H9 (cell line): ENCODE measurements around the gene LRP5. TPM values are rescaled to one million over a fixed set of nuclear protein-coding genes. Genes with fewer than 3 reads are reported as not detected.

Source experiments
- DNase-seq: peaks from one replicate; pipeline ENCODE4 v3.0.0-alpha.2; 2017
- H2AFZ ChIP-seq: one replicate; pipeline ENCODE4 v1.6.1; 2013; ENCODE audit warnings: mild to moderate bottlenecking, low read length, control low read depth, moderate library complexity
- H2AK5ac ChIP-seq: 2 replicates; pipeline ENCODE4 v1.6.1; 2013; ENCODE audit warnings: low read length, control low read depth, mixed read lengths; ENCODE audit not compliant: insufficient read length
- H2BK120ac ChIP-seq: one replicate; pipeline ENCODE4 v1.6.1; 2013; ENCODE audit warnings: low read depth, mild to moderate bottlenecking, low read length, control low read depth, inconsistent platforms; ENCODE audit not compliant: poor library complexity, severe bottlenecking
- H2BK12ac ChIP-seq: 2 replicates; pipeline ENCODE4 v1.6.1; 2013; ENCODE audit warnings: low read length, control low read depth, mixed read lengths, low read depth; ENCODE audit not compliant: insufficient read length
- H2BK15ac ChIP-seq: 2 replicates; pipeline ENCODE4 v1.6.1; 2013; ENCODE audit warnings: low read depth, low read length, control low read depth
- H2BK20ac ChIP-seq: one replicate; pipeline ENCODE4 v1.6.1; 2013; ENCODE audit warnings: low read depth, mild to moderate bottlenecking, low read length, control low read depth, inconsistent platforms; ENCODE audit not compliant: poor library complexity, severe bottlenecking
- H2BK5ac ChIP-seq: 2 replicates; pipeline ENCODE4 v1.6.1; 2013; ENCODE audit warnings: low read length, control low read depth, mixed read lengths; ENCODE audit not compliant: insufficient read length
- H3K14ac ChIP-seq: 2 replicates; pipeline ENCODE4 v1.6.1; 2013; ENCODE audit warnings: low read length, control low read depth; ENCODE audit not compliant: insufficient read depth
- H3K18ac ChIP-seq: 2 replicates; pipeline ENCODE4 v1.6.1; 2013; ENCODE audit warnings: low read depth, mild to moderate bottlenecking, mixed read lengths, low read length, control low read depth; ENCODE audit not compliant: insufficient read length
- H3K23ac ChIP-seq: 2 replicates; pipeline ENCODE4 v1.6.1; 2013; ENCODE audit warnings: low read length, control low read depth, mixed read lengths, low read depth; ENCODE audit not compliant: insufficient read length
- H3K23me2 ChIP-seq: 2 replicates; pipeline ENCODE4 v1.6.1; 2013; ENCODE audit warnings: low read depth, mild to moderate bottlenecking, mixed read lengths, low read length, control low read depth; ENCODE audit not compliant: insufficient read length, poor library complexity, severe bottlenecking
- H3K27ac ChIP-seq: 2 replicates; pipeline ENCODE4 v1.5.1; 2013; ENCODE audit warnings: low read length, control low read depth, mixed read lengths, low read depth; ENCODE audit not compliant: insufficient read length
- H3K27me3 ChIP-seq: 2 replicates; pipeline ENCODE4 v1.6.1; 2013; ENCODE audit warnings: low read length, control low read depth, inconsistent platforms; ENCODE audit not compliant: insufficient read depth
- H3K4ac ChIP-seq: 2 replicates; pipeline ENCODE4 v1.6.1; 2013; ENCODE audit warnings: low read depth, mild to moderate bottlenecking, control low read depth, inconsistent platforms, low read length, moderate library complexity
- H3K4me1 ChIP-seq: 2 replicates; pipeline ENCODE4 v1.6.1; 2013; ENCODE audit warnings: low read length, control low read depth, inconsistent platforms; ENCODE audit not compliant: insufficient read depth
- H3K4me2 ChIP-seq: 2 replicates; pipeline ENCODE4 v1.6.1; 2013; ENCODE audit warnings: low read length, control low read depth, mixed read lengths; ENCODE audit not compliant: insufficient read length, insufficient read depth
- H3K56ac ChIP-seq: 2 replicates; pipeline ENCODE4 v1.6.1; 2013; ENCODE audit warnings: low read depth, mild to moderate bottlenecking, mixed read lengths, low read length, control low read depth; ENCODE audit not compliant: insufficient read length
- H3K79me1 ChIP-seq: 2 replicates; pipeline ENCODE4 v1.6.1; 2013; ENCODE audit warnings: low read depth, mild to moderate bottlenecking, moderate library complexity, low read length, control low read depth, inconsistent platforms; ENCODE audit not compliant: insufficient read depth, poor library complexity, severe bottlenecking
- H3K79me2 ChIP-seq: 2 replicates; pipeline ENCODE4 v1.6.1; 2013; ENCODE audit warnings: low read length, control low read depth, inconsistent platforms; ENCODE audit not compliant: insufficient read depth
- H3K9ac ChIP-seq: 2 replicates; pipeline ENCODE4 v1.6.1; 2013; ENCODE audit warnings: low read length, control low read depth, mixed read lengths; ENCODE audit not compliant: insufficient read length; ENCODE audit errors: extremely low read depth
- H3K9me3 ChIP-seq: one replicate; pipeline ENCODE4 v1.6.1; 2013; ENCODE audit warnings: low read depth, low read length, inconsistent platforms; ENCODE audit not compliant: control insufficient read depth
- H3T11ph ChIP-seq: one replicate; pipeline ENCODE4 v1.6.1; 2013; ENCODE audit warnings: mild to moderate bottlenecking, low read length, control low read depth, inconsistent platforms
- H4K20me1 ChIP-seq: one replicate; pipeline ENCODE4 v1.6.1; 2013; ENCODE audit not compliant: control insufficient read depth, insufficient read length, insufficient read depth
- H4K5ac ChIP-seq: 2 replicates; pipeline ENCODE4 v1.6.1; 2013; ENCODE audit warnings: low read depth, mild to moderate bottlenecking, mixed read lengths, low read length, control low read depth; ENCODE audit not compliant: insufficient read length
- H4K8ac ChIP-seq: replicated peaks from 2 replicates; pipeline ENCODE4 v1.6.1; 2013; ENCODE audit warnings: low read length, control low read depth, mixed read lengths, low read depth; ENCODE audit not compliant: insufficient read length
- H4K91ac ChIP-seq: 2 replicates; pipeline ENCODE4 v1.6.1; 2013; ENCODE audit warnings: low read depth, mild to moderate bottlenecking, moderate library complexity, mixed read lengths, low read length, control low read depth; ENCODE audit not compliant: insufficient read length
- H3K27ac Mint-ChIP-seq, 3 experiments: 2 replicates in 2 of 3; 3 replicates in 1 of 3; pipeline ENCODE4 v1.8.0; 2020 to 2021; ENCODE audit warnings: mixed read lengths in 3 of 3, mild to moderate bottlenecking in 1 of 3, moderate library complexity in 1 of 3
- H3K27me3 Mint-ChIP-seq: 2 replicates; pipeline ENCODE4 v1.8.0; 2021; ENCODE audit warnings: low read depth, mild to moderate bottlenecking, moderate library complexity, mixed read lengths
- H3K36me3 Mint-ChIP-seq, 3 experiments: 2 replicates in 2 of 3; 3 replicates in 1 of 3; pipeline ENCODE4 v1.8.0; 2020 to 2021; ENCODE audit warnings: low read depth in 3 of 3, mixed read lengths in 3 of 3; ENCODE audit not compliant: insufficient read depth in 1 of 3
- H3K4me1 Mint-ChIP-seq, 2 experiments: 2 replicates each; pipeline ENCODE4 v1.8.0; 2020; ENCODE audit warnings: mixed read lengths in 2 of 2
- H3K4me3 Mint-ChIP-seq, 2 experiments: 2 replicates in 1 of 2; 3 replicates in 1 of 2; pipeline ENCODE4 v1.8.0; 2020 to 2021; ENCODE audit warnings: mild to moderate bottlenecking in 2 of 2, mixed read lengths in 2 of 2, moderate library complexity in 1 of 2
- H3K9me3 Mint-ChIP-seq, 2 experiments: 2 replicates in 1 of 2; 3 replicates in 1 of 2; pipeline ENCODE4 v1.8.0; 2020; ENCODE audit warnings: mild to moderate bottlenecking in 2 of 2, mixed read lengths in 2 of 2, moderate library complexity in 1 of 2
- CTCF ChIP-seq: fragments of 200-600 bp; sonication (generic); conservative IDR thresholded peaks from 3 replicates; pipeline ENCODE4 v1.8.0; 2021; ENCODE audit warnings: antibody characterized with exemption, mild to moderate bottlenecking
- WGBS: extraction: QIAGEN DNeasy Blood & Tissue Kit; methylation state at CpG from one replicate; pipeline ENCODE4 v1.1.7; 2013; ENCODE audit warnings: missing lambda C conversion rate, low lambda C conversion rate, mixed read lengths; ENCODE audit not compliant: insufficient read length; ENCODE audit errors: extremely low coverage; 5-methylcytosine and 5-hydroxymethylcytosine counted together
- total RNA-seq: library from RNA; stranded (reverse); gene quantifications from 2 replicates; pipeline ENCODE4 v1.2.1, GENCODE V29; 2021

LRP5 gene
- total RNA-seq, 1 experiment from 2014 or later = 38.4 TPM

GRCh38 chr11:68266936-68267880, 45.2 kb upstream of the LRP5 start:
- H3K9me3 Mint-ChIP-seq = no peaks in the 10 kb centered on the region; a peak in 1 of 5 replicates
- no CpG with 5 or more reads among the region's 12 CpGs for WGBS
- H4K20me1 ChIP-seq = no peaks in the 10 kb centered on the region

More at GRCh38 chr11:68266936-68267880, 45.2 kb upstream of the LRP5 start:
- no peak overlapping the region for H2BK15ac ChIP-seq
- no peaks in the 10 kb centered on the region for H3K27me3 ChIP-seq
- H3T11ph ChIP-seq = no peak overlapping the region
- Mint-ChIP-seq H3K27me3 (no peaks in the 10 kb centered on the region), H3K4me3 (no peak overlapping the region), H3K4me1 (peaks cover 11 to 12% of the 10 kb centered on the region in 2 experiments), H3K27ac (no peak overlapping the region; a peak in 1 of 7 replicates), H3K36me3 (peaks cover 37 to 56% (median 56%) of the 10 kb centered on the region in 3 experiments)
- peaks cover 2% of the 10 kb centered on the region; the same call in 1 of the 2 replicates for H3K79me2 ChIP-seq
- H3K4me1 ChIP-seq = no peaks in the 10 kb centered on the region; the same call in 1 of the 2 replicates
- H2BK120ac ChIP-seq = no peak overlapping the region
- H3K4ac ChIP-seq = no peak overlapping the region
- no peak overlapping the region for H3K14ac ChIP-seq
- H3K23me2 ChIP-seq = peaks cover 3% of the 10 kb centered on the region
- H3K9me3 ChIP-seq = no peaks in the 10 kb centered on the region
- H4K91ac ChIP-seq = no peak overlapping the region
- H3K56ac ChIP-seq = no peak overlapping the region
- no peak overlapping the region for H3K27ac ChIP-seq
- no peak overlapping the region for H4K5ac ChIP-seq
- H2BK12ac ChIP-seq = no peak overlapping the region
- H2AK5ac ChIP-seq = no peak overlapping the region
- no peak overlapping the region for H3K23ac ChIP-seq
- H3K9ac ChIP-seq = no peak overlapping the region
- no peak overlapping the region for H4K8ac ChIP-seq
- no peak overlapping the region for H2BK5ac ChIP-seq
- no peak overlapping the region for H2AFZ ChIP-seq
- H3K18ac ChIP-seq = no peak overlapping the region
- no peak overlapping the region for H3K4me2 ChIP-seq
- peaks cover 4% of the 10 kb centered on the region for H3K79me1 ChIP-seq
- TF ChIP-seq CTCF = no peak
- H2BK20ac ChIP-seq = no peak overlapping the region
- peak; percentile 7 for DNase-seq
